ENCODE measurements around the gene FLG2. TPM values are rescaled to one million over a fixed set of nuclear protein-coding genes. Genes with fewer than 3 reads are reported as not detected.

Gene FLG2
- total RNA-seq, 1 experiment from 2014 or later, result not detected

DNA sequence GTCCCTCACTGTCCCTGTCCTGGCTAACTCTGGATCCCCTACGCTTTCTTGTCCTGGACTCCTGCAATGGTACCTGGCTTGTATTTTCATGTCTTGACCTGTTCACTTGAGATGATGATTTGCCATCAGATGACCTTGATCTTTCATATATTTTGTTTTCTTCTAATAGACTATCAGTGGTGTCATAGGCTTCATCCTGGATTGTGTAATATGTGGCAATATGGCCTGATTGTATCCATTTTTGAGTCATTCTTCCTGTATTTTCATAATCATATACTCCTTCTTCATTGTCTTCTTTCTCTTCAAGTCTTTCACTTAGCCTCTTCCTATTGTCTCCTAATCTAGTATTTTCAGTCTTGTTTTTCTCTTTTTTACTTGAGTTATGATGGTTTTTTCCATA, 45.8 kb downstream of the FLG2 start:
- Mint-ChIP-seq H3K36me3 (peaks cover 58% of the 10 kb centered on the region), H3K27ac (no peak overlapping the region), H3K9me3 (peaks cover 58% of the 10 kb centered on the region), H3K4me1 (no peaks in the 10 kb centered on the region), H3K27me3 (ENCODE audit: low read depth) (peaks cover 24% of the 10 kb centered on the region), H3K4me3 (no peak overlapping the region)
- POLR2A ChIA-PET, result no interaction called here
- ATAC-seq, result no peak
- TF ChIP-seq ELF4 (CRISPR knock-in tag; IDR thresholded peaks at IDR 0.05; ENCODE audit: low read depth), result no peak
- no peak for TF ChIP-seq ZNF121 (CRISPR knock-in tag; IDR thresholded peaks at IDR 0.05)
- TF ChIP-seq GTF2I (CRISPR knock-in tag; conservative IDR thresholded peaks at IDR 0.05), result no peak
- TF ChIP-seq, protein P1, sequence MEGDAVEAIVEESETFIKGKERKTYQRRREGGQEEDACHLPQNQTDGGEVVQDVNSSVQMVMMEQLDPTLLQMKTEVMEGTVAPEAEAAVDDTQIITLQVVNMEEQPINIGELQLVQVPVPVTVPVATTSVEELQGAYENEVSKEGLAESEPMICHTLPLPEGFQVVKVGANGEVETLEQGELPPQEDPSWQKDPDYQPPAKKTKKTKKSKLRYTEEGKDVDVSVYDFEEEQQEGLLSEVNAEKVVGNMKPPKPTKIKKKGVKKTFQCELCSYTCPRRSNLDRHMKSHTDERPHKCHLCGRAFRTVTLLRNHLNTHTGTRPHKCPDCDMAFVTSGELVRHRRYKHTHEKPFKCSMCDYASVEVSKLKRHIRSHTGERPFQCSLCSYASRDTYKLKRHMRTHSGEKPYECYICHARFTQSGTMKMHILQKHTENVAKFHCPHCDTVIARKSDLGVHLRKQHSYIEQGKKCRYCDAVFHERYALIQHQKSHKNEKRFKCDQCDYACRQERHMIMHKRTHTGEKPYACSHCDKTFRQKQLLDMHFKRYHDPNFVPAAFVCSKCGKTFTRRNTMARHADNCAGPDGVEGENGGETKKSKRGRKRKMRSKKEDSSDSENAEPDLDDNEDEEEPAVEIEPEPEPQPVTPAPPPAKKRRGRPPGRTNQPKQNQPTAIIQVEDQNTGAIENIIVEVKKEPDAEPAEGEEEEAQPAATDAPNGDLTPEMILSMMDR (IDR thresholded peaks at IDR 0.05), result no peak
- no peak for TF ChIP-seq RELA (CRISPR knock-in tag; IDR thresholded peaks at IDR 0.05; ENCODE audit: borderline replicate concordance)
- TF ChIP-seq ZNF232 (CRISPR knock-in tag; IDR thresholded peaks at IDR 0.05), result no peak
- TF ChIP-seq EMX1 (CRISPR knock-in tag; IDR thresholded peaks at IDR 0.05), result no peak
- TF ChIP-seq TEAD1 (CRISPR knock-in tag; IDR thresholded peaks at IDR 0.05), result no peak
- no peak for TF ChIP-seq SP1 (CRISPR knock-in tag; conservative IDR thresholded peaks at IDR 0.05)
- TF ChIP-seq, protein P2, sequence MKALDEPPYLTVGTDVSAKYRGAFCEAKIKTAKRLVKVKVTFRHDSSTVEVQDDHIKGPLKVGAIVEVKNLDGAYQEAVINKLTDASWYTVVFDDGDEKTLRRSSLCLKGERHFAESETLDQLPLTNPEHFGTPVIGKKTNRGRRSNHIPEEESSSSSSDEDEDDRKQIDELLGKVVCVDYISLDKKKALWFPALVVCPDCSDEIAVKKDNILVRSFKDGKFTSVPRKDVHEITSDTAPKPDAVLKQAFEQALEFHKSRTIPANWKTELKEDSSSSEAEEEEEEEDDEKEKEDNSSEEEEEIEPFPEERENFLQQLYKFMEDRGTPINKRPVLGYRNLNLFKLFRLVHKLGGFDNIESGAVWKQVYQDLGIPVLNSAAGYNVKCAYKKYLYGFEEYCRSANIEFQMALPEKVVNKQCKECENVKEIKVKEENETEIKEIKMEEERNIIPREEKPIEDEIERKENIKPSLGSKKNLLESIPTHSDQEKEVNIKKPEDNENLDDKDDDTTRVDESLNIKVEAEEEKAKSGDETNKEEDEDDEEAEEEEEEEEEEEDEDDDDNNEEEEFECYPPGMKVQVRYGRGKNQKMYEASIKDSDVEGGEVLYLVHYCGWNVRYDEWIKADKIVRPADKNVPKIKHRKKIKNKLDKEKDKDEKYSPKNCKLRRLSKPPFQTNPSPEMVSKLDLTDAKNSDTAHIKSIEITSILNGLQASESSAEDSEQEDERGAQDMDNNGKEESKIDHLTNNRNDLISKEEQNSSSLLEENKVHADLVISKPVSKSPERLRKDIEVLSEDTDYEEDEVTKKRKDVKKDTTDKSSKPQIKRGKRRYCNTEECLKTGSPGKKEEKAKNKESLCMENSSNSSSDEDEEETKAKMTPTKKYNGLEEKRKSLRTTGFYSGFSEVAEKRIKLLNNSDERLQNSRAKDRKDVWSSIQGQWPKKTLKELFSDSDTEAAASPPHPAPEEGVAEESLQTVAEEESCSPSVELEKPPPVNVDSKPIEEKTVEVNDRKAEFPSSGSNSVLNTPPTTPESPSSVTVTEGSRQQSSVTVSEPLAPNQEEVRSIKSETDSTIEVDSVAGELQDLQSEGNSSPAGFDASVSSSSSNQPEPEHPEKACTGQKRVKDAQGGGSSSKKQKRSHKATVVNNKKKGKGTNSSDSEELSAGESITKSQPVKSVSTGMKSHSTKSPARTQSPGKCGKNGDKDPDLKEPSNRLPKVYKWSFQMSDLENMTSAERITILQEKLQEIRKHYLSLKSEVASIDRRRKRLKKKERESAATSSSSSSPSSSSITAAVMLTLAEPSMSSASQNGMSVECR (CRISPR knock-in tag; IDR thresholded peaks at IDR 0.05; ENCODE audit: borderline replicate concordance), result no peak
- TF ChIP-seq SMAD4 (CRISPR knock-in tag; IDR thresholded peaks at IDR 0.05), result no peak
- TF ChIP-seq NFE2L1 (CRISPR knock-in tag; IDR thresholded peaks at IDR 0.05), result no peak
- no peak for TF ChIP-seq SOX15 (CRISPR knock-in tag; IDR thresholded peaks at IDR 0.05)
- TF ChIP-seq, protein P3, sequence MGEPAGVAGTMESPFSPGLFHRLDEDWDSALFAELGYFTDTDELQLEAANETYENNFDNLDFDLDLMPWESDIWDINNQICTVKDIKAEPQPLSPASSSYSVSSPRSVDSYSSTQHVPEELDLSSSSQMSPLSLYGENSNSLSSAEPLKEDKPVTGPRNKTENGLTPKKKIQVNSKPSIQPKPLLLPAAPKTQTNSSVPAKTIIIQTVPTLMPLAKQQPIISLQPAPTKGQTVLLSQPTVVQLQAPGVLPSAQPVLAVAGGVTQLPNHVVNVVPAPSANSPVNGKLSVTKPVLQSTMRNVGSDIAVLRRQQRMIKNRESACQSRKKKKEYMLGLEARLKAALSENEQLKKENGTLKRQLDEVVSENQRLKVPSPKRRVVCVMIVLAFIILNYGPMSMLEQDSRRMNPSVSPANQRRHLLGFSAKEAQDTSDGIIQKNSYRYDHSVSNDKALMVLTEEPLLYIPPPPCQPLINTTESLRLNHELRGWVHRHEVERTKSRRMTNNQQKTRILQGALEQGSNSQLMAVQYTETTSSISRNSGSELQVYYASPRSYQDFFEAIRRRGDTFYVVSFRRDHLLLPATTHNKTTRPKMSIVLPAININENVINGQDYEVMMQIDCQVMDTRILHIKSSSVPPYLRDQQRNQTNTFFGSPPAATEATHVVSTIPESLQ (CRISPR knock-in tag; IDR thresholded peaks at IDR 0.05), result no peak
- TF ChIP-seq PRRX2 (CRISPR knock-in tag; IDR thresholded peaks at IDR 0.05), result no peak
- TF ChIP-seq SMAD3 (CRISPR knock-in tag; IDR thresholded peaks at IDR 0.05; ENCODE audit: borderline replicate concordance), result no peak
- TF ChIP-seq, protein P4, sequence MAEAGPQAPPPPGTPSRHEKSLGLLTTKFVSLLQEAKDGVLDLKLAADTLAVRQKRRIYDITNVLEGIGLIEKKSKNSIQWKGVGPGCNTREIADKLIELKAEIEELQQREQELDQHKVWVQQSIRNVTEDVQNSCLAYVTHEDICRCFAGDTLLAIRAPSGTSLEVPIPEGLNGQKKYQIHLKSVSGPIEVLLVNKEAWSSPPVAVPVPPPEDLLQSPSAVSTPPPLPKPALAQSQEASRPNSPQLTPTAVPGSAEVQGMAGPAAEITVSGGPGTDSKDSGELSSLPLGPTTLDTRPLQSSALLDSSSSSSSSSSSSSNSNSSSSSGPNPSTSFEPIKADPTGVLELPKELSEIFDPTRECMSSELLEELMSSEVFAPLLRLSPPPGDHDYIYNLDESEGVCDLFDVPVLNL (CRISPR knock-in tag; IDR thresholded peaks at IDR 0.05; ENCODE audit: borderline replicate concordance, low read depth), result no peak
- TF ChIP-seq NR1H2 (CRISPR knock-in tag; IDR thresholded peaks at IDR 0.05), result no peak
- DNase-seq (ENCODE audit: low spot score), result no peak
- CTCF ChIA-PET, result no interaction called here

DNA sequence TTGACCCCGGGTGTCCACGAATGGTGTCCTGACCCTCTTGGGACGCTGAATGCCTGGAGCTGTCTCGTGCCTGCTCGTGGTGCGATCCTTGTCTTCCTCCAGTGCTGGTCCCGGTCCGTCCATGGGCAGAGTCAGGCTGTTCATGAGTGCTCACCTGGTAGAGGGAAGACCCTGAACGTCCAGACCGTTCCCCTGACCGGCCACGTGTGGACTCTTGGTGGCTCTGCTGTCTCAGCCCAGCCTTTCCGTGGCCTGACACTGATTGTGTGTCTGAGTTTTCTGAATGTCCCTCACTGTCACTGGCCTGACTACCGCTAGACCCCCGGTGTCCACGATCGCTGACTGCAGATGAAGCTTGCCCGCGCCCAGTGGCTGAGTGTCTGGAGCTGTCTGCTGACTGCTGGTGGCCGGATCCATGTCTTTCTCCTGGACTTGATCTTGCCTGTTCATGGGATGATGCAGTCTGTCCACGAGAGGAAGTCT, 46.4 kb downstream of the FLG2 start:
- DNase-seq (ENCODE audit: low spot score), result no peak
- Mint-ChIP-seq H3K27ac (no peak overlapping the region), H3K4me1 (no peaks in the 10 kb centered on the region), H3K9me3 (peaks cover 64% of the 10 kb centered on the region), H3K27me3 (ENCODE audit: low read depth) (peaks cover 29% of the 10 kb centered on the region), H3K36me3 (peaks cover 64% of the 10 kb centered on the region), H3K4me3 (no peak overlapping the region)
- POLR2A ChIA-PET, result no interaction called here
- no peak for ATAC-seq
- CTCF ChIA-PET, result no interaction called here
- TF ChIP-seq ZNF671 (CRISPR knock-in tag; IDR thresholded peaks at IDR 0.05) (no peak), ELF4 (CRISPR knock-in tag; IDR thresholded peaks at IDR 0.05; ENCODE audit: low read depth) (no peak), NFE2L1 (CRISPR knock-in tag; IDR thresholded peaks at IDR 0.05) (no peak), FOXP1 (CRISPR knock-in tag; IDR thresholded peaks at IDR 0.05; ENCODE audit: borderline replicate concordance) (no peak), SP1 (CRISPR knock-in tag; conservative IDR thresholded peaks at IDR 0.05) (no peak)
- TF ChIP-seq, protein P5, sequence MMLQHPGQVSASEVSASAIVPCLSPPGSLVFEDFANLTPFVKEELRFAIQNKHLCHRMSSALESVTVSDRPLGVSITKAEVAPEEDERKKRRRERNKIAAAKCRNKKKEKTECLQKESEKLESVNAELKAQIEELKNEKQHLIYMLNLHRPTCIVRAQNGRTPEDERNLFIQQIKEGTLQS (CRISPR knock-in tag; conservative IDR thresholded peaks at IDR 0.05), result no peak
- TF ChIP-seq, protein P6, sequence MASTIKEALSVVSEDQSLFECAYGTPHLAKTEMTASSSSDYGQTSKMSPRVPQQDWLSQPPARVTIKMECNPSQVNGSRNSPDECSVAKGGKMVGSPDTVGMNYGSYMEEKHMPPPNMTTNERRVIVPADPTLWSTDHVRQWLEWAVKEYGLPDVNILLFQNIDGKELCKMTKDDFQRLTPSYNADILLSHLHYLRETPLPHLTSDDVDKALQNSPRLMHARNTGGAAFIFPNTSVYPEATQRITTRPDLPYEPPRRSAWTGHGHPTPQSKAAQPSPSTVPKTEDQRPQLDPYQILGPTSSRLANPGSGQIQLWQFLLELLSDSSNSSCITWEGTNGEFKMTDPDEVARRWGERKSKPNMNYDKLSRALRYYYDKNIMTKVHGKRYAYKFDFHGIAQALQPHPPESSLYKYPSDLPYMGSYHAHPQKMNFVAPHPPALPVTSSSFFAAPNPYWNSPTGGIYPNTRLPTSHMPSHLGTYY (CRISPR knock-in tag; IDR thresholded peaks at IDR 0.05), result no peak
- TF ChIP-seq, protein P7, sequence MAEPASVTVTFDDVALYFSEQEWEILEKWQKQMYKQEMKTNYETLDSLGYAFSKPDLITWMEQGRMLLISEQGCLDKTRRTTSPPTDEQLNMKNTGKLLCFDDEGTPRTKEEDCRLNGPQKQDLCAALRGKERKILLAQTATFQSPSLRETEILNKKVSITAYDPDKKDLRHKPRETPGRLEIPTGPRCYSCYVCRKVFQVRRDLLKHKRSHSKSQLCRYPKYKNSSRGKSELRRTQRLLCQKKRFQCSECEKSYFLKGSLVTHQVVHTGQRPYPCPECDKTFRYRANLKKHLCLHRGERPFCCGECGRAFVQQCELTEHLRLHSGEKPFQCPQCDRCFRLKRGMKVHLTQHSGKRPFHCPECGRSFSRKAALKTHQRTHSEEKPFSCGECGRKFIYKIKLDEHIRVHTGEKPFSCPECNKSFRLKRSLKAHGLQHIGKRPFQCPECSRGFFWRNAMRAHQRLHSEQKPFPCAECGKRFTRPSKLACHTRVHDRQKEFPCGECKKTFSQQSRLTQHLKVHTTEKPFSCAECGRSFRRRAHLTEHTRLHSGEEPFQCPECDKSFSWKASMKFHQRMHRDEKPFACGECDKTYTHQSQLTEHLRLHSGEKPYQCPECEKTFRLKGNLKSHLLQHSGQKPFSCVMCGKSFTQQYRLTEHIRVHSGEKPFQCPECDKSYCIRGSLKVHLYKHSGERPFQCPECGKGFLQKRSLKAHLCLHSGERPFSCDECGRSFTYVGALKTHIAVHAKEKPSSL (CRISPR knock-in tag; conservative IDR thresholded peaks at IDR 0.05), result no peak
